Stomach (tissue), 9 donors: ENCODE measurements around the gene CPVL. TPM values are rescaled to one million over a fixed set of nuclear protein-coding genes. Genes with fewer than 3 reads are reported as not detected.

Source experiments
- DNase-seq, 2 donors: peaks; one replicate each; pipeline versions ENCODE4 v3.0.0 to v3.0.0-alpha.2; 2013 to 2019
- H3K27ac ChIP-seq, 5 donors: fragments of 200-600 bp in 4 of 5; sonication (generic) in 4 of 5; one replicate each; pipeline ENCODE4 v1.5.1; 2013 to 2019; ENCODE audit warnings: mild to moderate bottlenecking in 1 of 5, moderate library complexity in 1 of 5
- H3K27me3 ChIP-seq, 3 donors: fragments of 200-600 bp; sonication (generic); one replicate each; pipeline ENCODE4 v1.5.1; 2017 to 2019; ENCODE audit warnings: mixed run types in 1 of 3
- H3K36me3 ChIP-seq, 4 donors: fragments of 200-600 bp; sonication (generic); 1 replicate in 3 of 4; 2 replicates in 1 of 4; pipeline ENCODE4 v1.5.1; 2016 to 2019
- H3K4me1 ChIP-seq, 4 donors: fragments of 200-600 bp; sonication (generic); one replicate each; pipeline ENCODE4 v1.5.1; 2016 to 2019
- H3K4me3 ChIP-seq, 4 donors: fragments of 200-600 bp; sonication (generic) in 3 of 4; one replicate each; pipeline ENCODE4 v1.5.1; 2016 to 2019; ENCODE audit warnings: mild to moderate bottlenecking in 1 of 4
- H3K9me3 ChIP-seq, 4 donors: fragments of 200-600 bp; sonication (generic); one replicate each; pipeline ENCODE4 v1.5.1; 2016 to 2019
- CTCF ChIP-seq, 7 experiments: fragments of 450-650 bp in 4 of 7; fragments of 200-600 bp in 3 of 7; sonication (generic) in 3 of 7; IDR thresholded peaks; one replicate each; pipeline ENCODE4 v1.5.1; 2016 to 2019; ENCODE audit warnings: antibody characterized with exemption in 7 of 7, control low read depth in 2 of 7, mild to moderate bottlenecking in 1 of 7
- EP300 ChIP-seq: sonication (generic); formaldehyde crosslinking; IDR thresholded peaks from one replicate; pipeline ENCODE4 v1.6.1; 2017; ENCODE audit warnings: antibody characterized with exemption
- POLR2A ChIP-seq, 4 donors: fragments of 450-650 bp; IDR thresholded peaks; one replicate each; pipeline ENCODE4 v1.6.1; 2016; ENCODE audit warnings: antibody characterized with exemption in 4 of 4, control low read depth in 2 of 4, mild to moderate bottlenecking in 1 of 4, moderate library complexity in 1 of 4
- POLR2AphosphoS5 ChIP-seq, 3 donors: sonication (generic); formaldehyde crosslinking; IDR thresholded peaks; one replicate each; pipeline ENCODE4 v1.6.1; 2016; ENCODE audit warnings: antibody characterized with exemption in 3 of 3
- WGBS, 5 donors: extraction: QIAGEN DNeasy Blood & Tissue Kit in 3 of 5; methylation state at CpG; one replicate each; pipeline versions ENCODE4 v1.1.5 to v1.1.7; 2013 to 2018; 5-methylcytosine and 5-hydroxymethylcytosine counted together
- intact Hi-C: fragments of 100-400 bp; cut with DNase I; formaldehyde crosslinking; loops from one replicate; pipeline ENCODE4 v1.15.1; 2023; ENCODE audit warnings: low total_unique reads
- polyA plus RNA-seq, 3 donors: library from polyadenylated mRNA; stranded (reverse); fragments of 200-250 nt; gene quantifications; one replicate each; pipeline ENCODE4 v1.2.3, GENCODE V29; 2013
- total RNA-seq, 5 donors: library from RNA; depleted of rRNA; stranded (reverse); fragments of >200 nt; gene quantifications; one replicate each; pipeline versions ENCODE4 v1.1.0 to v1.2.3, GENCODE V29; 2014 to 2016
- donor health status: healthy with polysubstance abuse.
- donor health status: Bipolar disorder and iron deficiency.
- donor health status: healthy.

The CPVL gene
- total and polyA plus RNA-seq, 8 donors: 4.1 to 24.3 (median 17.5) TPM; not detected in 3

DNA sequence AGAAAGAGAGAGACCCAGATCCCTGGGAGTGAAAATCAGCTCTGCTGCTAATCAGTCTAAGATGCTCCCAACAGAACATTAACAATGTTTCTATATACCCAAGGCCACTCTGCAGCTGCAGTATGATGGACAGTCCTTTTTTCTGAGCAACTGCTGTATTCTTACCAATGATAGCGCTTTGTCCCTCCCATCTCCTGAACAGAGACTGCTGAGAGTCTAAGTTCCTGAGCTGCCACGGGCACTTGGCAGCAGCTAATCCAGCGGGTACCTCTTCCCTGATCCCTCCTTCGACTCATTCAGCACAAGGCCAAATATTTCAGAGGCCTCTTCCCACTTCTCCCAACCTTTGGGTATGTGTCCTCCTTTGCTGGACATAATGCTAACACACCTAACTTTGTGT, 7.7 kb downstream of the CPVL start:
- H3K4me3 ChIP-seq: no peak overlapping the region
- no peak overlapping the region for H3K27ac ChIP-seq
- no peak for DNase-seq
- TF ChIP-seq POLR2A (IDR thresholded peaks at IDR 0.05) (no peak), CTCF (IDR thresholded peaks at IDR 0.05) (no peak), POLR2AphosphoS5 (IDR thresholded peaks at IDR 0.05) (no peak), EP300 (no peak)
- peaks cover 0 to 6% (median 0%) of the 10 kb centered on the region in 3 donors for H3K27me3 ChIP-seq
- H3K9me3 ChIP-seq: peaks cover 0 to 8% (median 4%) of the 10 kb centered on the region in 4 donors
- intact Hi-C loops: no loop called here
- H3K36me3 ChIP-seq: no peaks in the 10 kb centered on the region
- peaks cover 0 to 9% (median 3%) of the 10 kb centered on the region in 4 donors for H3K4me1 ChIP-seq
- WGBS, 5 donors: 64 to 79% (median 67%) methylated on average over 4 of the region's 4 CpGs

GRCh38 chr7:29135846-29136245, 10.5 kb downstream of the CPVL start:
- 80 to 97% (median 94%) methylated on average over 1 of the region's 1 CpG for WGBS, 5 donors
- TF ChIP-seq POLR2AphosphoS5 (IDR thresholded peaks at IDR 0.05) (no peak), EP300 (no peak), CTCF (IDR thresholded peaks at IDR 0.05) (no peak), POLR2A (IDR thresholded peaks at IDR 0.05) (no peak)
- Histone ChIP-seq H3K36me3 (no peaks in the 10 kb centered on the region), H3K27ac (no peak overlapping the region), H3K4me1 (no peaks in the 10 kb centered on the region), H3K9me3 (peaks cover 0 to 8% (median 4%) of the 10 kb centered on the region in 4 donors), H3K27me3 (peaks cover 0 to 3% (median 0%) of the 10 kb centered on the region in 3 donors), H3K4me3 (no peak overlapping the region)
- no peak for DNase-seq
- intact Hi-C loops: no loop called here

- Histone ChIP-seq H3K4me1 (no peaks in the 10 kb centered on the region), H3K9me3 (peaks cover 0 to 8% (median 4%) of the 10 kb centered on the region in 4 donors), H3K27ac (no peak overlapping the region), H3K36me3 (no peaks in the 10 kb centered on the region), H3K27me3 (no peaks in the 10 kb centered on the region), H3K4me3 (no peak overlapping the region)
- intact Hi-C loops: no loop called here
- WGBS, 5 donors: 73 to 86% (median 84%) methylated on average over 3 of the region's 3 CpGs
- DNase-seq: no peak
- TF ChIP-seq POLR2A (IDR thresholded peaks at IDR 0.05) (no peak), EP300 (no peak), CTCF (IDR thresholded peaks at IDR 0.05) (no peak), POLR2AphosphoS5 (IDR thresholded peaks at IDR 0.05) (no peak)
Observed at GRCh38 chr7:29132980-29133379, 13.4 kb downstream of the CPVL start.

DNA sequence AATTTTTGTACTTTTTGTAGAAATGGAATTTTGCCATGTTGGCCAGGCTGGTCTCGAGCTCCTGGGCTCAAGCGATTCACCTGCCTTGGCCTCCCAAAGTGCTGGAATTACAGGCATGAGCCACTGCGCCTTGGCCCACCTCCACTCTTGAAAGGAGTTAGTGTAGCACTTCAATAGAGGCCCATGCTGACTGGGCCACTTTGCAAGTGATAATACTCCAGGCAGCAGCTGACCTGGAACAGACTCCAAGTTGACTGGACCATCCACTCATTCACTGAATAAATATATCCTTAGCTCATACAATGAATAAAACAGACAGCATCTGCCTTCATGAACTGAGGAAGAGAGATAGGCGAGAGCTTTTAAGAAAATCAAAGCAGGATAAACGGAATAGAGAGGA, 14.7 kb downstream of the CPVL start:
- Histone ChIP-seq H3K27me3 (no peaks in the 10 kb centered on the region), H3K9me3 (peaks cover 0 to 8% (median 4%) of the 10 kb centered on the region in 4 donors), H3K4me3 (no peak overlapping the region), H3K36me3 (no peaks in the 10 kb centered on the region), H3K27ac (no peak overlapping the region), H3K4me1 (no peaks in the 10 kb centered on the region)
- TF ChIP-seq POLR2A (IDR thresholded peaks at IDR 0.05) (no peak), CTCF (IDR thresholded peaks at IDR 0.05) (no peak), POLR2AphosphoS5 (IDR thresholded peaks at IDR 0.05) (no peak), EP300 (no peak)
- 88 to 93% (median 91%) methylated on average over 5 of the region's 5 CpGs for WGBS, 5 donors
- DNase-seq: no peak
- intact Hi-C loops: no loop called here
